GM18951 (cell line): ENCODE measurements around the gene NUP155.

Source experiments
- POLR2A ChIP-seq: IDR thresholded peaks from 4 replicates; pipeline ENCODE4 v1.6.1; 2011; ENCODE audit warnings: mild to moderate bottlenecking; ENCODE audit not compliant: insufficient read length, insufficient read depth; ENCODE audit errors: extremely low read depth
- in situ Hi-C: fragments of 300-500 bp; cut with MboI; formaldehyde crosslinking; loops from one replicate; pipeline ENCODE4 v1.12.0; 2022; ENCODE audit warnings: low sequenced_read_pairs, mixed read lengths, inconsistent platforms; ENCODE audit not compliant: unreplicated experiment

NUP155 gene

DNA sequence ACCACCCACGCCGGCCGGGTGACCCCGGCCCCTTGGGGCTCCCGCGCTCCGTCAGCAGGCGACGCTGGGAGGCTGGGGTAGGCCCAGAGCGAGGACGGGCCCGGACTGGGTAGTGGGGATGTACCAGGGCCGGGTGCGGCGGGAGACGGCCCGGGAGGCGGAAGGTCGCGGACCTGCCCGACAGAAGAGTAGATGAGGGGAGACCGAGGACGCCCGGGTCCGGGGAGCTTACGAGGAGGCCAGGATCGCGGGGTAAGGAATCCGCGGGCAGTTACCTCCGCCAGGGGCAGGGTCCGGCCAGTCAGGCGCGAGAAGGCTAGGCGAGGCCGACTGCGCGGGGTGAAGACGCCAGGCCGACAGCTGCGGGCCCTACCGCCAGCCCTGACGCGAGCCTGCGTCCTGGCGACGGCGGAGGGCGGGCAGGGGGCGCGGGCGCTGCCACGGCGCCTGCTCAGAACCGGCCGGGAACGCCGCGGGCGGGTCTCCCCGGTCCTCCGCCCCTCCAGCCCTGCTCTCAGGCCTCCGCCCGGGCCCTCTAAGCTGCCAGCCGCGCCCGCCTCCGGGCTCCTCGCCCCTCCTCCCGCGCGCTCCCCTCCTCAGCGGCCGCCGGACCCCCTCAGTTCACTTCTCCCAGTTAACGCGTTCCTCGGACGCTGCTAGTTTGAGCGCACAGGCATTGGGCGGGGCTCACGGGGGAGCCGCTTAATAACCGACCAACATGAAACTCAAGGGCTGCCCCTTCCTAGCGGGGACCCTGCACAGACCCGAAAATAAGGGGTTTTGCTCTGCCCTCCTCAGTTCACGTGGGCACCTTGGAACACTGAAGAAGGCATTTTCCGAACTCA is 121.7 kb downstream of the NUP155 start, which contains the start of gene CPLANE1:
Gene CPLANE1, minus strand, starts transcription at position 407 of the 845 bp plus-strand sequence. CDS start 1,678 bp downstream, outside the sequence.
- in situ Hi-C loops, result no loop called here
- peak; percentile 82 for TF ChIP-seq POLR2A

DNA sequence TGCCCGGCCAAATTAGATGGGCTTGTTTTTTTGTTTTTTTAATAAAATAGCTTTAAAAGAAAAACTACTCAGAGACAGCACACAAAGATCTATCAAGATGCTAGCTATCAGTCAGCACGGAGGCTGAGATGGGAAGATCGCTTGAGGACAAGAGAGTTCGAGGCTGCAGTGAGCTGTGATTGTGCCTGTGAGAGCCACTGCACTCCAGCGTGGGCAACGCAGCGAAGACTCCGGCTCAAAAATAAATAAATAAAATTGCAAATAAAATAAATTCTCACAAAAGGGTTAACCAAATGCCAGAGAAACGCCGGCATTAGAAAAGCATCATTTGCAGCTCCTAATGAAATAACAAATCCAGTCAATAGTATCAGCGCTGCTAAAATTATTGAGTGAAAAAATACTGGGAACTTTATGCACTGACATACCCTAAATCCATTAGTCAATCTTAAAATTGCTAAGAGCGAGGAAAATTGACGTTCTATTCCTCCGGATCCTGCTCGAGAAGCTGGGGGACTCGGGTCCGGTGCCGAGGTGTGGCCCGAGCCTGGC is 122.4 kb downstream of the NUP155 start:
- in situ Hi-C loops, result no loop called here
- TF ChIP-seq POLR2A, result no peak

DNA sequence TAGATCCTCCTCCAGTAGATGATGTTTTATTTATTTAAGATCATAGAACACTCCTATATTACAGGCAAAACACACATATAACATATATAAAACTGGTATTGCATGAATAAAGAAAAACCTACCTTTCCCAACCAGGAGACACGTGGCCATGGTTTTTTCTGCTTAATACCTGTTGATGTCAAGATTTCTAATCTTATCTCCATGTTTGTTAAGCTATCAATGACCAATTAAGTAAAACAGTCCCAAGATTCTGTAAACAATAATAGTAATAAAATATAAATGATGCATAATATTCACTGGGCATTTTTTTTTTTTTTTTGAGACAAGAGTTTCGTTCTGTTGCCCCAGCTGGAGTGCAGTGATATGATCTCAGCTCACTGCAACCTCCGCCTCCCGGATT is 123.4 kb downstream of the NUP155 start:
- TF ChIP-seq POLR2A, result no peak
- in situ Hi-C loops, result no loop called here

DNA sequence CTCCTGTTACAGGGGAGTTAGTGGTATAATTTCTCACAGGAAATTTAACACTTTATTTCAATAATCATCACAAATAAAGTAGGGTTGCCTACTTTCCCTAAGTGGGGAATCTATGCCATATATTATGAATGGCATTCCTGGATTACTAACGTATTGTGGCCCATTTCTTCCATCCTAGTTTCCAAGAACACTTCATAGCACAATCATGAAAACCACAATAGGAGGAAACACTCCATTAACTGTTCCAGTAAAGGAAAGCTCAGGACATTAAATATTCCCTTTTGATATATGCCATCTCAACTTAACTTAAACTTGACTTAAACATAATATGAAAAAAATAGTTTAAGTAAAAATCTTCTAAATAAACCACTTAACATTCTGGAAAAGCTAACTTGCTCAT is 123.9 kb downstream of the NUP155 start:
- no peak for TF ChIP-seq POLR2A
- in situ Hi-C loops, result no loop called here
